HCT116 (cell line): ENCODE data around the gene DNAJC9. TPM values are rescaled to one million over a fixed set of nuclear protein-coding genes. Genes with fewer than 3 reads are reported as not detected.

Source experiments
- ATAC-seq: fragments of 200-7000 bp; cut with Tn5 transposase; 2 replicates; pipeline ENCODE4 v1.9.1; 2020; ENCODE audit warnings: mild to moderate bottlenecking, moderate library complexity
- BruUV-seq: library from RNA; stranded (reverse); fragments of 400-500 nt; replicated peaks from 2 replicates; lab custom pipeline; 2021; lab: Mats Ljungman, UMichigan
- CTCF ChIA-PET: fragments of 300-600 bp; sonication (Branson Sonifier 250); formaldehyde crosslinking; loops from one replicate; lab custom pipeline; 2021; ENCODE audit warnings: antibody characterized with exemption; lab: Charles Lee
- POLR2A ChIA-PET: fragments of 300-600, 350-600 bp; sonication (Branson Sonifier 250); formaldehyde crosslinking; loops from one replicate; lab custom pipeline; 2021; ENCODE audit warnings: antibody characterized with exemption; lab: Charles Lee
- RAD21 ChIA-PET, 2 experiments: fragments of 300-600 bp; sonication (Branson Sonifier 250); formaldehyde crosslinking; loops; one replicate each; lab custom pipeline; 2023; ENCODE audit warnings: low total read pairs in 2 of 2; ENCODE audit not compliant: uncharacterized antibody in 2 of 2, unreplicated experiment in 2 of 2, low non-redundant PET in 1 of 2; lab: Charles Lee
- DNase-seq: peaks from one replicate; pipeline ENCODE4 v3.0.0-alpha.2; 2010; ENCODE audit warnings: low read depth, low spot score
- H2AFZ ChIP-seq: fragments of 200-600 bp; shearing (Covaris generic), sonication (generic); 2 replicates; pipeline ENCODE4 v1.6.1; 2017; ENCODE audit warnings: low read depth, mixed run types, mixed read lengths, antibody characterized with exemption, low read length; ENCODE audit not compliant: poor library complexity, severe bottlenecking
- H3K27ac ChIP-seq: 2 replicates; pipeline ENCODE4 v1.5.1; 2012; ENCODE audit warnings: low read depth, low read length
- H3K27me3 ChIP-seq: fragments of 200-600 bp; sonication (generic); 2 replicates; pipeline ENCODE4 v1.6.1; 2016; ENCODE audit warnings: mixed run types, low read length, mixed read lengths; ENCODE audit not compliant: insufficient read depth
- H3K36me3 ChIP-seq, 2 experiments: fragments of 200-500 bp in 1 of 2; fragments of 200-600 bp in 1 of 2; sonication (Bioruptor generic) in 1 of 2; sonication (generic) in 1 of 2; 2 replicates each; pipeline versions ENCODE4 v1.5.1 to v1.6.1; 2014 to 2016; ENCODE audit warnings: low read length in 2 of 2, inconsistent platforms in 1 of 2, mixed read lengths in 1 of 2, mixed run types in 1 of 2; ENCODE audit not compliant: insufficient read depth in 2 of 2, control insufficient read depth in 1 of 2
- H3K4me1 ChIP-seq, 2 experiments: fragments of 200-600 bp in 1 of 2; sonication (generic) in 1 of 2; 2 replicates each; pipeline versions ENCODE4 v1.5.1 to v1.6.1; 2012 to 2017; ENCODE audit warnings: low read length in 2 of 2, inconsistent platforms in 1 of 2, mild to moderate bottlenecking in 1 of 2, mixed read lengths in 1 of 2, mixed run types in 1 of 2, moderate library complexity in 1 of 2; ENCODE audit not compliant: insufficient read depth in 2 of 2, control insufficient read depth in 1 of 2
- H3K4me2 ChIP-seq: fragments of 200-600 bp; sonication (generic); 2 replicates; pipeline ENCODE4 v1.6.1; 2017; ENCODE audit warnings: mixed run types, low read length, mixed read lengths
- H3K4me3 ChIP-seq, 2 experiments: fragments of 200-600 bp in 1 of 2; sonication (generic) in 1 of 2; replicated peaks in 1 of 2; 2 replicates each; pipeline ENCODE4 v1.5.1; 2011 to 2016; ENCODE audit warnings: low read length in 2 of 2, control low read depth in 1 of 2, low read depth in 1 of 2, mild to moderate bottlenecking in 1 of 2, mixed read lengths in 1 of 2, mixed run types in 1 of 2
- H3K79me2 ChIP-seq: fragments of 200-600 bp; sonication (generic); 2 replicates; pipeline ENCODE4 v1.6.1; 2017; ENCODE audit warnings: mild to moderate bottlenecking, mixed run types, low read length, moderate library complexity, mixed read lengths; ENCODE audit not compliant: insufficient read depth
- H3K9ac ChIP-seq: fragments of 200-600 bp; sonication (generic); 2 replicates; pipeline ENCODE4 v1.6.1; 2016; ENCODE audit warnings: low read length, mixed read lengths
- H3K9me2 ChIP-seq: fragments of 200-600 bp; sonication (generic), shearing (Covaris generic); 2 replicates; pipeline ENCODE4 v1.6.1; 2017; ENCODE audit warnings: mixed run types, mild to moderate bottlenecking, moderate library complexity; ENCODE audit not compliant: insufficient read depth
- H3K9me3 ChIP-seq, 2 experiments: fragments of 200-500 bp in 1 of 2; fragments of 200-600 bp in 1 of 2; sonication (Bioruptor generic) in 1 of 2; sonication (generic) in 1 of 2; 2 replicates each; pipeline ENCODE4 v1.6.1; 2014 to 2017; ENCODE audit warnings: low read length in 2 of 2, mixed read lengths in 2 of 2, inconsistent platforms in 1 of 2, low read depth in 1 of 2, mild to moderate bottlenecking in 1 of 2, mixed run types in 1 of 2, moderate library complexity in 1 of 2; ENCODE audit not compliant: control insufficient read depth in 1 of 2, insufficient read depth in 1 of 2
- H4K20me1 ChIP-seq: fragments of 200-600 bp; sonication (generic), shearing (Covaris generic); 2 replicates; pipeline ENCODE4 v1.6.1; 2017; ENCODE audit warnings: mixed run types, mild to moderate bottlenecking, moderate library complexity; ENCODE audit not compliant: insufficient read depth
- CEBPB ChIP-seq: IDR thresholded peaks from 2 replicates; pipeline ENCODE4 v1.6.1; 2012; ENCODE audit warnings: low read depth
- EZH2 ChIP-seq: fragments of 200-600 bp; sonication (generic); IDR thresholded peaks from 2 replicates; pipeline ENCODE4 v1.6.1; 2017; ENCODE audit warnings: antibody characterized with exemption, mixed run types
- JUND ChIP-seq: IDR thresholded peaks from 2 replicates; pipeline ENCODE4 v1.6.1; 2012
- POLR2A ChIP-seq: IDR thresholded peaks from 2 replicates; pipeline ENCODE4 v1.7.0; 2011; ENCODE audit warnings: borderline replicate concordance; ENCODE audit not compliant: insufficient read depth, insufficient read length; ENCODE audit errors: extremely low read depth
- REST ChIP-seq: IDR thresholded peaks from 2 replicates; pipeline ENCODE4 v1.6.1; 2012; ENCODE audit warnings: low read depth
- SP1 ChIP-seq: IDR thresholded peaks from 2 replicates; pipeline ENCODE4 v1.6.1; 2012; ENCODE audit warnings: low read depth
- TCF7L2 ChIP-seq: IDR thresholded peaks from 2 replicates; pipeline ENCODE4 v1.7.0; 2011; ENCODE audit warnings: borderline replicate concordance, inconsistent platforms; ENCODE audit not compliant: insufficient read depth, insufficient read length; ENCODE audit errors: extremely low read depth
- YY1 ChIP-seq: IDR thresholded peaks from 2 replicates; pipeline ENCODE4 v1.6.1; 2011; ENCODE audit warnings: low read length, low read depth, moderate library complexity, mild to moderate bottlenecking; ENCODE audit not compliant: insufficient replicate concordance; ENCODE audit errors: extremely low read depth
- ZBTB33 ChIP-seq: IDR thresholded peaks from 2 replicates; pipeline ENCODE4 v1.6.1; 2011; ENCODE audit warnings: mild to moderate bottlenecking, low read length, moderate library complexity; ENCODE audit not compliant: insufficient replicate concordance; ENCODE audit errors: extremely low read depth
- intact Hi-C: fragments of 100-400 bp; cut with micrococcal nuclease; formaldehyde crosslinking; loops from 2 replicates; pipeline ENCODE4 v1.10.0; 2022
- total RNA-seq: library from RNA; stranded (reverse); gene quantifications from one replicate; pipeline ENCODE4 v1.2.1, GENCODE V29; 2021; ENCODE audit not compliant: unreplicated experiment

DNAJC9 gene
- total RNA-seq, 1 experiment from 2014 or later: 40.3 TPM

DNA sequence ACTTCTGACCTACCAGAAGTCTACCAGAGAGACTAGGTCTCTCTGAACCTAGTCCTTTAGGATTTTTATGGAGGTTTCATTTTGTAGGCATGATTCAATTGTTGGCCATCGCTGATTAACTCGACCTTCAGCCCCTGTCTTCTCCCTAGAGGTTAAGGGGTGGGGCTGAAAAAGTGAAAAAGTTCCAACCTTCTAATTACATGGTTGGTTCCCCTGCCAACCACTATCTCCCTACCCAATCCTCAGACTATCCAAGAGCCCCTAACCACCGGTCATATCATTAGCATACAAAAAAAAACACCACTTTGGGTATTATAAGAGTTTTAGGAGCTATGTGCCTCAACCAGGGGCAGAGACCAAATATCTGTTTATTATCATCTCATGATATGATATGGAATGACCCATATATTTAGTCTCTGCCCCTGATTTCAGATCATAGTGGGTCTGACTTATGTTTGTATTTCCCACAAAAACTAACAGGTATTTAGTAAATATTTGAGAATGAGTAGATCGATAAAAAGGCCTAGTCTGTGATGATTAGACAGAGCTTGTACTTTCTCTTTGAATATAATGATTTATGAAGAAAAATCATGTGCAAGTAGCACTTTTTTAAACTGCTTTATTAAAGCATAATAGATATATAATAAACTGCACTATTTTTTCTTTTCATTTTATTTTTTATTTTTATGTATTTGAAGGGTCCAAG is 35.8 kb downstream of the DNAJC9 start:
- CTCF ChIA-PET: no interaction called here

More for the DNA sequence above, 35.8 kb downstream of the DNAJC9 start:
- DNase-seq (no peak), ATAC-seq (no peak)
- Histone ChIP-seq H3K79me2 (no peaks in the 10 kb centered on the region), H3K4me3 (no peak overlapping the region), H3K4me2 (no peak overlapping the region), H4K20me1 (no peaks in the 10 kb centered on the region), H3K4me1 (no peaks in the 10 kb centered on the region), H3K9ac (no peak overlapping the region), H3K9me3 (no peaks in the 10 kb centered on the region), H3K27ac (no peak overlapping the region), H3K27me3 (no peaks in the 10 kb centered on the region), H2AFZ (no peak overlapping the region), H3K36me3 (no peaks in the 10 kb centered on the region), H3K9me2 (no peaks in the 10 kb centered on the region)
- POLR2A ChIA-PET: no interaction called here
- TF ChIP-seq JUND: no peak
- no peak for TF ChIP-seq EZH2
- TF ChIP-seq CEBPB: no peak
- no peak for TF ChIP-seq POLR2A
- TF ChIP-seq TCF7L2: no peak
- no peak for TF ChIP-seq SP1
- TF ChIP-seq YY1: no peak
- TF ChIP-seq ZBTB33: no peak
- no peak for TF ChIP-seq REST
- intact Hi-C loops: no loop called here
- BruUV-seq: no TSS peak
- RAD21 ChIA-PET: no interaction called here
